ENCODE data around the gene NFU1. TPM values are rescaled to one million over a fixed set of nuclear protein-coding genes. Genes with fewer than 3 reads are reported as not detected.

Gene NFU1
- total RNA-seq, 2 donors from 2014 or later, result 37.0 to 37.9 TPM

DNA sequence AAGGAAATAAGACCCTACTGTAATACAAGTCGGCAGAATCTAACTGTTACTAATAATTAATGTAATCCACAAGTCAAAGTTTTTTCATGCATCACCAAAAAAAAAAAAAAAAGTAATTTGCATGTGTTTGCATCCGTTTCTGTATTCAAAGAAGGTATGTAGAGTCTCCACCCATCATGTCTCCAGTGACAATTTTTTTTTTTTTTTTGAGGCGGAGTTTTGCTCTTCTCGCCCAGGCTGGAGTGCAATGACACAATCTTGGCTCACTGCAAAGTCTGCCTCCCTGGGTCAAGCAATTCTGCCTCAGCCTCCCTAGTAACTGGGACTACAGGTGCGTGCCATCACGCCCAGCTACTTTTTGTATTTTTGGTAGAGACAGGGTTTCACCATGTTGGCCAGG is 24.2 kb upstream of the NFU1 start:
- no peaks in the 10 kb centered on the region for H3K27me3 Mint-ChIP-seq (ENCODE audit: insufficient read depth)
- no peaks in the 10 kb centered on the region for H3K27me3 ChIP-seq (ENCODE audit: control insufficient read depth, insufficient read depth, low read length, poor library complexity, severe bottlenecking)
- 95 to 100% methylated on average over 2 to 6 of the region's 6 CpGs for WGBS, 2 experiments (ENCODE audit: insufficient coverage in 1 of 2, insufficient read length in 1 of 2)
- H3K9me3 Mint-ChIP-seq, result no peaks in the 10 kb centered on the region
- H3K27ac ChIP-seq (ENCODE audit: low read depth, low read length), result no peak overlapping the region
- no peak overlapping the region for H3K4me3 ChIP-seq (ENCODE audit: low read length)
- H3K36me3 ChIP-seq (ENCODE audit: control insufficient read depth, insufficient read depth, low read length), result peaks cover 19% of the 10 kb centered on the region
- H3K36me3 Mint-ChIP-seq (ENCODE audit: low read depth), result peaks cover 29% of the 10 kb centered on the region
- H3K4me3 Mint-ChIP-seq, result no peak overlapping the region
- TF ChIP-seq CTCF (conservative IDR thresholded peaks at IDR 0.05), result no peak
- no peaks in the 10 kb centered on the region for H3K4me1 ChIP-seq (ENCODE audit: control insufficient read depth, insufficient read depth, low read length)
- no peak overlapping the region for H3K9ac ChIP-seq (ENCODE audit: extremely low read depth, low read length, poor library complexity, severe bottlenecking)
- no peak overlapping the region for H3K27ac Mint-ChIP-seq
- H3K9me3 ChIP-seq (ENCODE audit: control insufficient read depth, low read length), result no peaks in the 10 kb centered on the region
- DNase-seq, result no peak
- no peaks in the 10 kb centered on the region for H3K4me1 Mint-ChIP-seq

GRCh38 chr2:69459936-69460335 is 22.7 kb upstream of the NFU1 start:
- Mint-ChIP-seq H3K4me3 (no peak overlapping the region), H3K27ac (no peak overlapping the region), H3K9me3 (no peaks in the 10 kb centered on the region), H3K4me1 (peaks cover under 1% of the 10 kb centered on the region), H3K27me3 (ENCODE audit: insufficient read depth) (no peaks in the 10 kb centered on the region), H3K36me3 (ENCODE audit: low read depth) (peaks cover 14% of the 10 kb centered on the region)
- Histone ChIP-seq H3K9ac (ENCODE audit: extremely low read depth, low read length, poor library complexity, severe bottlenecking) (no peak overlapping the region), H3K4me3 (ENCODE audit: low read length) (no peak overlapping the region), H3K9me3 (ENCODE audit: control insufficient read depth, low read length) (no peaks in the 10 kb centered on the region), H3K36me3 (ENCODE audit: control insufficient read depth, insufficient read depth, low read length) (peaks cover 9% of the 10 kb centered on the region), H3K4me1 (ENCODE audit: control insufficient read depth, insufficient read depth, low read length) (no peaks in the 10 kb centered on the region), H3K27ac (ENCODE audit: low read depth, low read length) (no peak overlapping the region), H3K27me3 (ENCODE audit: control insufficient read depth, insufficient read depth, low read length, poor library complexity, severe bottlenecking) (no peaks in the 10 kb centered on the region)
- WGBS, 2 experiments (ENCODE audit: insufficient coverage in 1 of 2, insufficient read length in 1 of 2), result 94 to 100% methylated on average over 3 to 4 of the region's 4 CpGs
- no peak for DNase-seq
- TF ChIP-seq CTCF (conservative IDR thresholded peaks at IDR 0.05), result no peak

GRCh38 chr2:69456950-69457445 is 19.8 kb upstream of the NFU1 start:
- no peaks in the 10 kb centered on the region for H3K27me3 ChIP-seq (ENCODE audit: control insufficient read depth, insufficient read depth, low read length, poor library complexity, severe bottlenecking)
- H3K36me3 ChIP-seq (ENCODE audit: control insufficient read depth, insufficient read depth, low read length), result no peaks in the 10 kb centered on the region

More at GRCh38 chr2:69456950-69457445, 19.8 kb upstream of the NFU1 start:
- DNase-seq, result no peak
- no peak for TF ChIP-seq CTCF (conservative IDR thresholded peaks at IDR 0.05)
- Histone ChIP-seq H3K4me3 (ENCODE audit: low read length) (no peak overlapping the region), H3K27ac (ENCODE audit: low read depth, low read length) (no peak overlapping the region), H3K4me1 (ENCODE audit: control insufficient read depth, insufficient read depth, low read length) (peaks cover 18% of the 10 kb centered on the region), H3K9ac (ENCODE audit: extremely low read depth, low read length, poor library complexity, severe bottlenecking) (no peak overlapping the region), H3K9me3 (ENCODE audit: control insufficient read depth, low read length) (no peaks in the 10 kb centered on the region)
- Mint-ChIP-seq H3K4me3 (no peak overlapping the region), H3K36me3 (ENCODE audit: low read depth) (peaks cover 5% of the 10 kb centered on the region), H3K9me3 (no peaks in the 10 kb centered on the region), H3K27me3 (ENCODE audit: insufficient read depth) (peaks cover 3% of the 10 kb centered on the region), H3K27ac (no peak overlapping the region), H3K4me1 (peaks cover 20% of the 10 kb centered on the region)

Data from endodermal cell (in vitro differentiated cells).